ENCODE results near the gene ZNF678. TPM values are rescaled to one million over a fixed set of nuclear protein-coding genes. Genes with fewer than 3 reads are reported as not detected.

The ZNF678 gene
- total RNA-seq: 15.2 TPM

DNA sequence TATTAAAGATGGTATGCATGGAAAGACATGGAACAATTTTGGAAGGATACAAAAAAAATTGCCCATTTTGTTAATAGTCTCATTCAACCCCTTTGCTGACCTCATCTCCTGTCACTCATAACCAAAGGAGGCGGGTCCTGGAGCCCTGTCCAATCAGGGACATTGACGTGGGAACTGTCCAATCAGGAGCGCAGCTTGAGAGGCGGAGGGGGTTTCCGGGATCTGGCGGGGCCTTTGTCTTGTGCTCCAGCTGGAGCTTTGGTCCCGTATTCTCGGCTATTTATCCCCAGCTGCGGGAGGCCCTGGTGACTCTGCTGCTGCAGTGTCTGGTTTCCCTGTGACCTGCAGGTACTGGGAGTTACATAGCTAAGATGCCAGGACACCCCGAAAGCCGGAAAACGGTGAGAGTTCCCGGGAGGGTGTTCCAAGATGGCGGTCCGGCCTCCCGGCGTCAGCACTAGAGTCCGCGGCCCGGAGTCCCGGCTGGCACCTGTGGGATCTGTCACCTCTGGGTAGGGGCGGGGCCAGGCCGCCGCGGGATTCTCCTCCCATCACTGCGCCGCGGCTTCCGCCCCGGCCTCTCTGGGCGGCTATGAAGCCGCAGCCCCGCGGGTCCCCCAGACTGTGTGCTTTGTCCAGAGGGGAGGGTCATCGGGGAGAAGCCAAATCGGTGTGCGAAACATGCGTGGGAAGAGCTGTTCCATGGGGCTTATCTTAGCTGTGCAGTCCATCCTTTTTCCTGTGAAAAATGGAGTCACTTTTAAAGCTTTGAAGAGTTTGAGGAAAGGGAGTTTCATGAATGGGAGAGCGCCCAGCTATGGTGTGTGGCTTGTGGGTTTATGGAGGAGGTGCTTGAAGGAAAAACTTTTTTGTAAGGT is at the start of gene ZNF678:
ZNF678 (plus strand) TSS at position 233 of the 878 bp plus-strand sequence. CDS start 87,436 bp downstream, outside the sequence.
- Histone ChIP-seq H3K9me3 (no peaks in the 10 kb centered on the region), H3K36me3 (no peaks in the 10 kb centered on the region), H3K27me3 (no peaks in the 10 kb centered on the region), H3K4me1 (peaks cover 20% of the 10 kb centered on the region), H3K27ac (peak within 1 kb of the TSS; percentile 49), H3K4me3 (peak within 1 kb of the TSS; percentile 60 to 66)
- peak; percentile 94 to 96 for DNase-seq (ENCODE audit: extremely low spot score in 2 of 2)
- TF ChIP-seq POLR2AphosphoS5 (IDR thresholded peaks at IDR 0.05; ENCODE audit: insufficient read depth in 1 of 2, low read depth in 1 of 2) (peak; percentile 77 to 87), POLR2A (IDR thresholded peaks at IDR 0.05) (peak in 1 of 2 donors; percentile 25)
- TF ChIP-seq, protein P1, sequence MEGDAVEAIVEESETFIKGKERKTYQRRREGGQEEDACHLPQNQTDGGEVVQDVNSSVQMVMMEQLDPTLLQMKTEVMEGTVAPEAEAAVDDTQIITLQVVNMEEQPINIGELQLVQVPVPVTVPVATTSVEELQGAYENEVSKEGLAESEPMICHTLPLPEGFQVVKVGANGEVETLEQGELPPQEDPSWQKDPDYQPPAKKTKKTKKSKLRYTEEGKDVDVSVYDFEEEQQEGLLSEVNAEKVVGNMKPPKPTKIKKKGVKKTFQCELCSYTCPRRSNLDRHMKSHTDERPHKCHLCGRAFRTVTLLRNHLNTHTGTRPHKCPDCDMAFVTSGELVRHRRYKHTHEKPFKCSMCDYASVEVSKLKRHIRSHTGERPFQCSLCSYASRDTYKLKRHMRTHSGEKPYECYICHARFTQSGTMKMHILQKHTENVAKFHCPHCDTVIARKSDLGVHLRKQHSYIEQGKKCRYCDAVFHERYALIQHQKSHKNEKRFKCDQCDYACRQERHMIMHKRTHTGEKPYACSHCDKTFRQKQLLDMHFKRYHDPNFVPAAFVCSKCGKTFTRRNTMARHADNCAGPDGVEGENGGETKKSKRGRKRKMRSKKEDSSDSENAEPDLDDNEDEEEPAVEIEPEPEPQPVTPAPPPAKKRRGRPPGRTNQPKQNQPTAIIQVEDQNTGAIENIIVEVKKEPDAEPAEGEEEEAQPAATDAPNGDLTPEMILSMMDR (IDR thresholded peaks at IDR 0.05): no peak
- intact Hi-C loops (cut with DNase I): no loop called here

DNA sequence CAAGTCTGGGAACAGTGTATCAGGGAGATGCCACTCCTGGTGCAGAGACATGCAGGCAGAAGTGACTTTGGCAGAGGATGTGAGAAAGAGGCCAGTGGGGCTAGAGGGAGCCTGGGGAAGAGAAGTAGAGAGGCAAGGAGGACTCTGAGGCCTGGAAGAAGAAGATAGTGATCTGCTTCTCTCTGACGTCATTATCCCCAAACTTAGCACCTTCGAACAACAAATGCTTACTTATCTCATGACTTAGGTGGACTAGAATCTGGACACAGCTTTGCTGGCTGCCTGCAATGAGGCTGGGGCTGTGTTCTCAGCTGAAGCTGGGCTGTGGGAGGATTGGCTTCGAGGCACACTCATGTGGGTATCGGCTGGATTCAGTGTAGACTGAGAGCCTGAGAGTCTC is 44.5 kb upstream of the ZNF678 start:
- Histone ChIP-seq H3K9me3 (no peaks in the 10 kb centered on the region), H3K27me3 (no peaks in the 10 kb centered on the region), H3K4me1 (no peaks in the 10 kb centered on the region), H3K27ac (no peak overlapping the region), H3K36me3 (no peaks in the 10 kb centered on the region), H3K4me3 (no peak overlapping the region)
- TF ChIP-seq POLR2A (IDR thresholded peaks at IDR 0.05) (no peak), POLR2AphosphoS5 (IDR thresholded peaks at IDR 0.05; ENCODE audit: insufficient read depth in 1 of 2, low read depth in 1 of 2) (no peak)
- TF ChIP-seq, protein P1 (IDR thresholded peaks at IDR 0.05): no peak
- intact Hi-C loops (cut with DNase I): no loop called here
- no peak for DNase-seq (ENCODE audit: extremely low spot score in 2 of 2)

DNA sequence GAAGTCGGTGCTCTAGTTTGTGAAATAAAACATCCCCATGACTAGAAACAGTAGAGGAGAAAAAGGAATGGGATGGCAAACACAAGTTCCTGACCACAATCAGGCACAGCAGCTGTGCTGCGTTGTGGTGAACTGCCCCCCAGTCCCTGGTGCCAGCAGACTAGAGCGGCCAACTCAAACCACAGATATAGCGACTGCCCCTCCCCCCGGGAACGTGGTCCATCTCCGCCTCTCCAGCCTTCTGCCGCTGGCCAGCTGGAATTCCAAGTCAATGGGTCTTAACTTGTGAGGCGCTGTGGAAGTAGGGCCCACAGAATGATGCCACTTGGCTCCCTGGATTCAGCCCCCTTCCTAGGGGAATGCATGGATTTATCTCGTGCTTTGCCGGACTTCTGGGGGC is 41.6 kb upstream of the ZNF678 start:
- TF ChIP-seq POLR2A (IDR thresholded peaks at IDR 0.05): no peak
- no peak for TF ChIP-seq POLR2AphosphoS5 (IDR thresholded peaks at IDR 0.05; ENCODE audit: insufficient read depth in 1 of 2, low read depth in 1 of 2)
- TF ChIP-seq, protein P1 (IDR thresholded peaks at IDR 0.05): no peak

GRCh38 chr1:227526524-227526923 is 36.8 kb upstream of the ZNF678 start:
- Histone ChIP-seq H3K9me3 (peaks cover 25% of the 10 kb centered on the region), H3K4me1 (no peaks in the 10 kb centered on the region), H3K27ac (no peak overlapping the region), H3K36me3 (no peaks in the 10 kb centered on the region), H3K27me3 (no peaks in the 10 kb centered on the region), H3K4me3 (no peak overlapping the region)
- TF ChIP-seq POLR2A (IDR thresholded peaks at IDR 0.05): no peak
- TF ChIP-seq, protein P1 (IDR thresholded peaks at IDR 0.05): no peak
- intact Hi-C loops (cut with DNase I): no loop called here
- no peak for DNase-seq (ENCODE audit: extremely low spot score in 2 of 2)

More for the DNA sequence above, 41.6 kb upstream of the ZNF678 start:
- no peak overlapping the region for H3K4me3 ChIP-seq
- DNase-seq (ENCODE audit: extremely low spot score in 2 of 2): no peak
- H3K9me3 ChIP-seq: no peaks in the 10 kb centered on the region
- no peaks in the 10 kb centered on the region for H3K36me3 ChIP-seq
- no peaks in the 10 kb centered on the region for H3K4me1 ChIP-seq
- intact Hi-C loops (cut with DNase I): no loop called here
- H3K27ac ChIP-seq: no peak overlapping the region
- no peaks in the 10 kb centered on the region for H3K27me3 ChIP-seq

- TF ChIP-seq POLR2A (IDR thresholded peaks at IDR 0.05) (no peak), POLR2AphosphoS5 (IDR thresholded peaks at IDR 0.05; ENCODE audit: insufficient read depth in 1 of 2, low read depth in 1 of 2) (no peak)
- TF ChIP-seq, protein P1 (IDR thresholded peaks at IDR 0.05): no peak
- peaks cover 0 to 4% of the 10 kb centered on the region in 2 donors for H3K36me3 ChIP-seq
- intact Hi-C loops (cut with DNase I): no loop called here
- DNase-seq (ENCODE audit: extremely low spot score in 2 of 2): no peak
- H3K27ac ChIP-seq: no peak overlapping the region
- no peaks in the 10 kb centered on the region for H3K27me3 ChIP-seq
- H3K4me1 ChIP-seq: no peaks in the 10 kb centered on the region
- no peak overlapping the region for H3K4me3 ChIP-seq
- H3K9me3 ChIP-seq: peaks cover 29% of the 10 kb centered on the region
Observed at GRCh38 chr1:227532019-227532619, 31.2 kb upstream of the ZNF678 start.
